GM21367 (cell line): Measurements from ENCODE around the gene CD83.

ENCODE experiments used
- ATAC-seq: cut with Tn5 transposase; IDR thresholded peaks from one replicate; pipeline ENCODE4 v1.9.1; 2021; ENCODE audit not compliant: unreplicated experiment

CD83 gene

DNA sequence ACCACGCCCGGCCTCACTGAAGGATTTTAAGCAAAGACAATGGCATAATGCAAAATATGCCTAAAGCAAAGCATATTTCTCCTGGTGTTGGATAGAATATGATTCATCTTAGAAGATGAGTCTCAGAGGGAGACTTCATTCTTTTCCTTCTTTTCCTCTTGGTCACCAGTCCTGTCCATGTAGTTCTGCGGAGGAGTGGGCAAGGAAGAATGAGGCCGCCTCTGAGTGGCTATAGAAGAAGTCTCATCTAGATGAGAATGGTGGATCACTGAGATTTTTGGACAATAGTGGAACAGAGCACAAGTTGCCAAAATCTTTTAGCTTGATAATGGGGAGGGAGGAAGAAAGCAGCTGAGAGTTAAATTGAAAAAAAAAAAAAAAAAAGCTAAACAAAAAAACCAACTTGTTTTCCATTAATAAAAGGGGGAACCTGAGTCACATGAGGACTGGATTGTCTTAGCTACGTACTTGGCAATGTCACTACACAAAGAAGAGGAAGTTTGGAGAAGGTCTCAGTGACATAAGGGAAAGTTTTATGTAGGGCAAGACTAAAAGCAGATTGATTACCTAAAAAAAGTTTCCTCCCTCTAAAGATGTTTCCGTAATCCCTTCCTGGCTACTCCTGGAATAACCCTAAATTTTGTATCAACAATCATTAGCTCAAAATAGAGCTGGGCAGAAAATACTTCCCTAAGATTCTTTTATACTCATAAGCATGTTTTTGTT is 6.0 kb downstream of the CD83 start:
- no peak for ATAC-seq

- ATAC-seq, result no peak
Measured at GRCh38 chr6:14125346-14125745, 7.8 kb downstream of the CD83 start.

- no peak for ATAC-seq
Measured at GRCh38 chr6:14126191-14126590, 8.6 kb downstream of the CD83 start.

DNA sequence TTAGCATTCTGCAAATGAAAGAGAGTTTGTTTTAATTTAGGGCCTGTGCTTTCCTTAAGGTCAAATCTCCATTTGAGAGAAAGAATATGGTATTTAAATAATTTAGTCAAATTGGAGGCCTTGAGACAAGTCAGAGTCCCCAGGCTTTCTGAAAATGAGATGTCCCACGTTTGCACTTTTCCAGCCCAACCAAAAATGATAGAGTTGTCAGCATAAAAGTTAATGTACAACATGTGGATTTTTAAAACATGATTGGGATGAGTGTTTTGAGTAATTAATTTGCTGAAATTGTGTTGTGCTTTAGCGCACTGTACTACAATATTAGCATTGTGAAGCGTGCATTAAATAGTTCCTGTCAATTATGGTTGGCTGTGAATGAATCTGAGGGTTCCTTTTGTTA is 10.0 kb downstream of the CD83 start:
- ATAC-seq, result no peak

DNA sequence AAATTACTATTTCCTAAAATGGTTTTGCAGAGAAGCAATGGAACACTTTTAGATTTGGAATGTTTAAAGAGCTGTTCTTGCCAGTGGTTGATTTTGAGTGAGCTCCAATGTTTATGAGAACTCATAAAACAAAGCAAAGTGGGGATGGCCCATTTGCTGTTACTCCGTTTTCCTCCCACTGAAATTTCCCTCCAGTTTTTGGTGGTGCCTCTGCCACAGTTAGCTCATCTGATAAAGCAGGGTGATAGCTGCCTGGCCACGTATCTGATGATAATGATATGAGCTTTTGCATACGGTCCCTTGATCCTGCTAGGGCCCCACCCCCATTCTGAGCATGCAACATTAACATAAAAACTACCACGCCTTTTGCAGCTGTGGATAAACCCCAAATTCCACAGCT is 10.4 kb downstream of the CD83 start:
- no peak for ATAC-seq

GRCh38 chr6:14128746-14129145 is 11.2 kb downstream of the CD83 start:
- ATAC-seq, result no peak

- no peak for ATAC-seq
Measured at GRCh38 chr6:14129575-14129974, 12.0 kb downstream of the CD83 start.

GRCh38 chr6:14130435-14131075 is 13.0 kb downstream of the CD83 start:
- ATAC-seq, result no peak

- no peak for ATAC-seq
Measured at GRCh38 chr6:14131579-14131978, 14.0 kb downstream of the CD83 start.

DNA sequence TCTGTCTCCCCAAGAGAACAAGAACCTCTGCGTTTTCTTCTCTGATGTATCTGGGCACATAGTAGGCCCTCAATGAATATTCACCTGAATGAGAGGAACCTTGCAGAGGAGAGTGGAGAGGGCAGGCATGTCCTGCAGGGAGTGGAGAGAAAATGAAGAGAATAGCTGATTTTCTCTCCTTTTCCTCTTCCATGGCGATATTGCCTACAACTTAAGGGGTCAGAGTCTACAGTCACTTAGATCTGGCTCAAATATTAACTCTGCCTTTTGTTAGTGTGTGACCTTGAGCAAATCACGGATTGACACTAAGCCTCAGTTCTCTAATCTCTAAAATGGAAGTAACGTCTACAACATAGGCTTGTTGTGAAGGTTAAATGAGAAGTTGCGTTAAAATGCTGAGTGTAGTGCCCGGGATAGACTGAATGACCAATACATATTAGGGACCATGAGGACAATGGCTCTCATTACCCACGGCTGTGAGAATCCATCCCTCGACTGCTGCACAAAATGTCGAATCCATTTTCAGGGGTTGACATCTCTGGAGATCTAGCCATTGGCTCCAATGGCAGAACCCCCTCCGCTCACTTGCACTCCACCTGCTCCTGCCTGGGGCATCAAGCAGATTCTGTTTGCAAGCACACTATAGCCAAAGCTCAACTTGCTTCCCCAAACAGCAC is 14.8 kb downstream of the CD83 start:
- ATAC-seq, result no peak

DNA sequence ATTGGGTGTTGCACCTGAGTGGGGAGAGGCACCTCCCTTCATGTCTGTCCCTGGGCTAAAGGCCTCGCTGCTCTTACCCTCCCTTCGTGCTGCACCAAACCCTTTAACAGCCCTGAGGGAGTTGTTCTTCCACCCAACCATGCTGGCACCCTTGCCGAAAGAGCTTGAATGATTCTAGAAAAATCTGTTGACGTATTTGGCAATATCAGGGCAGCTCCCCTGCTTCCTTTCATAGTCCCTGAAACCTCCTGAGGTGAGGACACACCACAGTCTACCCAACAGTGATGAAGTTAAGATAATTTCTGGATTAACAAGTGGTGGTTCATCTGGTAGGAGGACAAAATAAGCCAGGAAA is 15.3 kb downstream of the CD83 start:
- no peak for ATAC-seq

DNA sequence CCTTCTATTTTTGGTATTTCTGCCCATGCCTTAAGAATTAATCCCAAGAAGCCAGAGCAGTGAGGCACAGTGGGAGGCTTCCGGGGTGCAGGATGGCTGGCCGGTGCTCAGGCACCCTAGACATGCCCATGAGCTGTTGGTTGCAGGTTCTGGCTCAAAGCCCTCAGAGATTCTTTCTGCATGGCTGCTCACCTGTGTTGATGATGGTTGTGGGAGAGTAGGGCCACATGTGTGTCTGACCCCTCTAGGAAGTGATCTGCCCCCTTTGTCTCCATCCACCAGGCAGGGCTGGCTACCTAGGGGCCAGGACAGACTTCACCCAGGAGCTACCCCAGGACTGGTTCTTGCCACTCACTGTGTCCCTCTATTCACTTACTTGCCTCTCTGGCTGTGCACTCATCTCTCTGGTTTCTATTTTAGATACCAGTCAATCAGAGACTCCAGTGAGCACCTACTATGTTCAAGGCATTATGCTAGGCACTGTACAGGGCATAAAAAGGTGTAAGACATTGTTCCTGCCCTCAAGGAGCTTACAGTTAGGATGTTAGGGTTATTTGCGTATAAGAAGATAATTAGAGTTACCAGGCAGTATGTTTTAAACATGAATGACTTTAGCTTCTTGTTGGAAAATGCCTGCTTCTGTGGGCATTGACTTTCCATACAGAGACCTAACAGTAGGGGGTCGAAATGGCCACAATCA is 16.8 kb downstream of the CD83 start:
- no peak for ATAC-seq

DNA sequence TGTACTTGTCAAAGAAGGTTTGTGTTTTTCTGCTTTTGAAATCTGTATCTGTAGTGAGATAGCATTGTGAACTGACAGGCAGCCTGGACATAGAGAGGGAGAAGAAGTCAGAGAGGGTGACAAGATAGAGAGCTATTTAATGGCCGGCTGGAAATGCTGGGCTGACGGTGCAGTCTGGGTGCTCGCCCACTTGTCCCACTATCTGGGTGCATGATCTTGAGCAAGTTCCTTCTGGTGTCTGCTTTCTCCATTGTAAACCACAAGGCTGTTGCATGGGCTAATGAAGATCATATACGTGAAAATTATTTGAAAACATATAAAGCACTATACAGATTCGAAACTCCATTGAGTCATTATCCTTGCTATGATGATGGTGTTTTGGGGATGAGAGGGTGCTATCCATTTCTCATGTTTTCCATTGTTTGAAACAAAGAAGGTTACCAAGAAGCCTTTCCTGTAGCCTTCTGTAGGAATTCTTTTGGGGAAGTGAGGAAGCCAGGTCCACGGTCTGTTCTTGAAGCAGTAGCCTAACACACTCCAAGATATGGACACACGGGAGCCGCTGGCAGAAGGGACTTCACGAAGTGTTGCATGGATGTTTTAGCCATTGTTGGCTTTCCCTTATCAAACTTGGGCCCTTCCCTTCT is 18.4 kb downstream of the CD83 start:
- ATAC-seq, result no peak

- ATAC-seq, result no peak
Measured at GRCh38 chr6:14138701-14139215, 21.2 kb downstream of the CD83 start.

- no peak for ATAC-seq
Measured at GRCh38 chr6:14141351-14142062, 23.9 kb downstream of the CD83 start.

DNA sequence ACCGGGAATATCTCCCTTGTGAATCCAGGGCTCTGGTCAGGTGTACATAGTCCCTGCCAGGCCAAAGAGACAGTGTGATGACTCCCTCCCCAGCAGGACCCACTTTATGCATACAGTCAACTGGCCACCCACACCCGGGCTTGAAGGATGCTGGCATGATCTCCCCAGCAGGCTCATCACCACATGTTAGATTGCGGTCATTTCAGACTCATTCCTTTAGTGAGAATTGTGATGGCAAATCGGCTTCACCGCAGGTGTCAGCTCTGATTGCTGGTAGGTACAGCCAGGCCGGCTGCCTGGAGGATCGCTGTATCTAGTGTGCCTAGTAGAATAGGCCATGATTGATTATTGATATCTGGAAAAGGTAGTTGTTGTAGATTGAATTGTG is 24.5 kb downstream of the CD83 start:
- ATAC-seq, result no peak

DNA sequence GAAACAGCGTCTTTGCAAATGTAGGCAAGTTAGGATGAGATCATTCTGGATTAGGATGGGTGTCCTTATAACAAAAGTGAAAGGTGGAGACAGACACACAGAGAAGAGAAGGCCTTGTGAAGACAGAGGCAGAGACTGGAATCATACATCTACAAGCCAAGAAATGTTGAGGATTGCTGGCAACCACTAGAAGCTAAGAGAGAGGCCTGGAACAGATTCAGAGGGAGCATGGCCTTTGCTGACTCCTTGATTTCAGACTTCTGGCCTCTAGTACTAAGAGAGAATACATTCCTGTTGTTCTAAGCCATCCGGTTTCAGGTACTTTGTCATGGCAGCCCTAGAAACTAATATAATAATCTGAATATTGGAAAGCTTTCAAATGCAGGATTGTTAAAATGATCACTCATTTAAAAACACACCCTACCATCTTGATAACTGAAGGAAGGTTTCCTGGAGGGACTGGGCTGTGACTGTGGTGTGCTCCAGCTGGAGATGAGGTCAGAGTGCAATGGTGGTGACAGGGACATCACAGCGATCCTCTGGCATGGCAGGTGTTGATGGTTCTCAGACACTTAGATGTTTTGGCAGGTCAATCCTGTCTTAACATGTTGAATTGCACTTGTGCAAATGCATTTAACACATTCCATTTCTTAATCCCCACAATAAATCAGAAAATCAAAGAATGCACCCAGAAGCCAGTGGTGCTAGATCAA is 25.1 kb downstream of the CD83 start:
- no peak for ATAC-seq

DNA sequence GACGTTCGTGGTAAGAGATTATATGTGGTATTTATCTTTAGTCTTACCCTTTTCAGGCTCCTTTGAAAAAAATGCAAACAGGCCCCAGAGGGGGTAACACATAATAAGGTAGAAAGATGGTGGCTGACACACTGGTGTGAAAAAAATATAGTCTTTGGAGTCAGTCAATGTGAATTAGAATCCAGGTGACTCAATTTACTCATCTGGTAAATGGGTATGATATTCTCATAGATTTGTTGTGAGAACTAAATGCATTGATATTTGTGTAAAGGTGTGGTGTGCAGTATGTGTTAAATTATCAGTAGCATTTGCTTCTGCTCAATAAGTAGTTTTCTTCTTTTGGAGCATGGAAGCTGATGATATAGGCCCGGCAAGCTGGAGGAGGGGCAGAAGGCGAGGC is 25.7 kb downstream of the CD83 start:
- no peak for ATAC-seq

GRCh38 chr6:14144678-14145113 is 27.1 kb downstream of the CD83 start:
- ATAC-seq, result no peak
